Upper lobe of right lung (tissue), 1 donor: ENCODE data around the gene NAIP. TPM values are rescaled to one million over a fixed set of nuclear protein-coding genes. Genes with fewer than 3 reads are reported as not detected.
"Not testable (repeated sequence)": the region's sequence is repeated elsewhere in the genome, so short reads cannot be mapped to it uniquely, and the experiment has no call there.

Experiments
- ATAC-seq: fragments of 200-7000 bp; cut with Tn5 transposase; one replicate; pipeline ENCODE4 v1.9.1; 2020; ENCODE audit warnings: mild to moderate bottlenecking, moderate library complexity
- DNase-seq: peaks from one replicate; pipeline ENCODE4 v3.0.0-alpha.2; 2020
- H3K27ac ChIP-seq: fragments of 200-600 bp; one replicate; pipeline ENCODE4 v1.8.0; 2022
- H3K27me3 ChIP-seq: fragments of 200-600 bp; one replicate; pipeline ENCODE4 v1.8.0; 2022; ENCODE audit warnings: mild to moderate bottlenecking
- H3K36me3 ChIP-seq: fragments of 200-600 bp; one replicate; pipeline ENCODE4 v1.8.0; 2022
- H3K4me1 ChIP-seq: fragments of 200-600 bp; one replicate; pipeline ENCODE4 v1.8.0; 2022
- H3K4me3 ChIP-seq: fragments of 200-600 bp; one replicate; pipeline ENCODE4 v1.8.0; 2022; ENCODE audit warnings: mild to moderate bottlenecking
- H3K9me3 ChIP-seq: fragments of 200-600 bp; one replicate; pipeline ENCODE4 v1.8.0; 2022
- CTCF ChIP-seq: fragments of 200-600 bp; IDR thresholded peaks from one replicate; pipeline ENCODE4 v1.8.0; 2022; ENCODE audit warnings: antibody characterized with exemption
- intact Hi-C: fragments of 100-400 bp; cut with DNase I; formaldehyde crosslinking; loops from one replicate; pipeline ENCODE4 v1.11.0; 2022
- long read RNA-seq: library from polyadenylated mRNA; unstranded; transcript quantifications from one replicate; pipeline ENCODE4 v2.0.0, GENCODE V29; 2021
- total RNA-seq: library from RNA; stranded (reverse); fragmentation: NEBNext Ultra II Directional; extraction: Animal tissue kit (Norgen Biotek cat#: 25700); gene quantifications from one replicate; pipeline ENCODE4 v1.2.1, GENCODE V29; 2021
- donor health status: DM: no; HTN: yes; CAD: no; lungs with severe emphysema.

The NAIP gene
- 28.8 TPM for total RNA-seq
- long read RNA-seq, full-length matches to known transcripts: 1 of 20 reads
- long read RNA-seq, partial matches to known transcripts: 5 of 20 reads
- long read RNA-seq, other reads (novel, unspliced or antisense): 14 of 20 reads

- peak; percentile 55 for ATAC-seq
- intact Hi-C loops: not testable (repeated sequence)
Observed at GRCh38 chr5:71025289-71025953, at the start of gene NAIP. TSS of gene NAIP (minus strand) at chr5:71025339. CDS start at chr5:71012915, 12,424 bp downstream.

GRCh38 chr5:71067262-71067928 lies 42.3 kb upstream of the NAIP start, which contains the start of gene GTF2H2:
TSS of gene GTF2H2 (minus strand) at chr5:71067676. CDS start at chr5:71062763, 4,913 bp downstream.
- H3K36me3 ChIP-seq, H3K9me3 ChIP-seq, H3K4me1 ChIP-seq, DNase-seq, H3K4me3 ChIP-seq, H3K27ac ChIP-seq, intact Hi-C loops, H3K27me3 ChIP-seq: not testable (repeated sequence)
- ATAC-seq: peak; percentile 99

More at GRCh38 chr5:71025289-71025953, at the start of gene NAIP:
- DNase-seq, H3K4me3 ChIP-seq, H3K4me1 ChIP-seq, H3K27ac ChIP-seq, H3K27me3 ChIP-seq, H3K9me3 ChIP-seq, H3K36me3 ChIP-seq: not testable (repeated sequence)

GRCh38 chr5:71061322-71061721 lies 36.2 kb upstream of the NAIP start:
- H3K4me3 ChIP-seq, ATAC-seq, H3K36me3 ChIP-seq, H3K4me1 ChIP-seq, DNase-seq, H3K9me3 ChIP-seq, H3K27me3 ChIP-seq, intact Hi-C loops, H3K27ac ChIP-seq: not testable (repeated sequence)

GRCh38 chr5:71059426-71059825 lies 34.3 kb upstream of the NAIP start:
- H3K27ac ChIP-seq, ATAC-seq, H3K9me3 ChIP-seq, H3K27me3 ChIP-seq, DNase-seq, H3K36me3 ChIP-seq, H3K4me3 ChIP-seq, intact Hi-C loops, H3K4me1 ChIP-seq: not testable (repeated sequence)

- intact Hi-C loops, H3K4me1 ChIP-seq, H3K27ac ChIP-seq, H3K9me3 ChIP-seq, H3K36me3 ChIP-seq, DNase-seq, H3K27me3 ChIP-seq, ATAC-seq, H3K4me3 ChIP-seq: not testable (repeated sequence)
Observed at GRCh38 chr5:71044808-71045207, 19.7 kb upstream of the NAIP start.

GRCh38 chr5:71044128-71044527 lies 19.0 kb upstream of the NAIP start:
- ATAC-seq, DNase-seq, H3K9me3 ChIP-seq, H3K4me3 ChIP-seq, intact Hi-C loops, H3K27me3 ChIP-seq, H3K27ac ChIP-seq, H3K4me1 ChIP-seq, H3K36me3 ChIP-seq: not testable (repeated sequence)

- H3K36me3 ChIP-seq, intact Hi-C loops, H3K27me3 ChIP-seq, H3K9me3 ChIP-seq, H3K27ac ChIP-seq, DNase-seq, H3K4me3 ChIP-seq, H3K4me1 ChIP-seq: not testable (repeated sequence)
- peak; percentile 92 for ATAC-seq
Observed at GRCh38 chr5:71031046-71031776, 6.1 kb upstream of the NAIP start.

GRCh38 chr5:71020643-71021042 lies 4.5 kb downstream of the NAIP start:
- H3K36me3 ChIP-seq, H3K27ac ChIP-seq, H3K27me3 ChIP-seq, H3K4me3 ChIP-seq, intact Hi-C loops, H3K4me1 ChIP-seq, H3K9me3 ChIP-seq, DNase-seq: not testable (repeated sequence)
- ATAC-seq: peak; percentile 18

GRCh38 chr5:71018376-71019005 lies 6.6 kb downstream of the NAIP start:
- intact Hi-C loops, H3K4me3 ChIP-seq, H3K27me3 ChIP-seq, H3K4me1 ChIP-seq, H3K36me3 ChIP-seq, H3K9me3 ChIP-seq, DNase-seq, H3K27ac ChIP-seq: not testable (repeated sequence)
- ATAC-seq: peak; percentile 66

- intact Hi-C loops: no loop called here
- Histone ChIP-seq H3K27me3 (no peaks in the 10 kb centered on the region), H3K4me1 (no peaks in the 10 kb centered on the region), H3K4me3 (no peak overlapping the region), H3K36me3 (no peaks in the 10 kb centered on the region), H3K9me3 (no peaks in the 10 kb centered on the region), H3K27ac (no peak overlapping the region)
- DNase-seq: peak; percentile 69
- ATAC-seq: peak; percentile 63
- TF ChIP-seq CTCF: no peak
Observed at GRCh38 chr5:71014176-71014575, 11.0 kb downstream of the NAIP start.
